ENCODE data around the gene COMMD4. TPM values are rescaled to one million over a fixed set of nuclear protein-coding genes. Genes with fewer than 3 reads are reported as not detected.
"Not testable (repeated sequence)": the region's sequence is repeated elsewhere in the genome, so short reads cannot be mapped to it uniquely, and the experiment has no call there.

Gene COMMD4
- total and polyA plus RNA-seq, 2 of the 8 experiments (the other 6 are each of a cell fraction or from before 2014, with no cell fraction given) = 131 to 236 TPM

DNA sequence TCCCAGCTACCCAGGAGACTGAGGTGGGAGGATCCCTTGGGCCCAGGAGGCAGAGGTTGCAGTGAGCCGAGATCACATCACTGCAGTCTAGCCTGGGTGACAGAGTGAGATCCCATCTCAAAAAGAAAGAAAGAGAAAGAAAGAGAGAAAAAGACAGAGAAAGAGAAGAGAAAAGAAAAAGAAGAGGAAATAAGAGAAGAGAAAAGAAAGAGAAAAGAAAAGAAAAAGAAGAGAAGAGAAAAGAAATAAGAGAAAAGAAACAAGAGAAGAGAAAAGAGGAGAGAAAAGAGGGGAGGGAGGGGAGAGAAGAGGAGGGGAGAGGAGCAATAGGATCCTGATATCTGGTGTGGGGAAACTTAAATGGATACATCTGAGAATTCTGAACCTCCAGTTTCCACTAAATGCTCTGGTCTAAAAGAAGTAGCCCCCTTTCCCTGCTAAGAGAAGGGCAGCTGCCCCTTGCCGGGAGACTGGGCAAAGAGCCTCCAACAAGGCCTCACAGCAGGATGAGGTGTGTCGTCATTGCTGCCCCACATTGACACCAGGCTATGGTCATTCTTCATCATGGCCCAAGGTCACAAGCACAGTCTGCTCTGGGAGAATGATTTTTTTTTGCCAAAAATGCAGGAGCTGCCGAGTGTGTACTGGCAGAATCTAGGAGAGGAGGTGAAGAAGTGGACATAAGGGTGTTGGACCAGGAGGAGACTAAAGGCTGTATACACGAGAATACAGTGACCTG lies 21.1 kb upstream of the COMMD4 start (continued):
- TF ChIP-seq KDM5A (IDR thresholded peaks at IDR 0.05; ENCODE audit: low read length) (no peak), EZH2 (IDR thresholded peaks at IDR 0.05; ENCODE audit: low read depth, low read length, severe bottlenecking) (no peak), GTF2F1 (IDR thresholded peaks at IDR 0.05; ENCODE audit: borderline replicate concordance, low read depth, low read length) (no peak), CHD2 (IDR thresholded peaks at IDR 0.05; ENCODE audit: low read length) (no peak)
- TF ChIP-seq, protein P1, sequence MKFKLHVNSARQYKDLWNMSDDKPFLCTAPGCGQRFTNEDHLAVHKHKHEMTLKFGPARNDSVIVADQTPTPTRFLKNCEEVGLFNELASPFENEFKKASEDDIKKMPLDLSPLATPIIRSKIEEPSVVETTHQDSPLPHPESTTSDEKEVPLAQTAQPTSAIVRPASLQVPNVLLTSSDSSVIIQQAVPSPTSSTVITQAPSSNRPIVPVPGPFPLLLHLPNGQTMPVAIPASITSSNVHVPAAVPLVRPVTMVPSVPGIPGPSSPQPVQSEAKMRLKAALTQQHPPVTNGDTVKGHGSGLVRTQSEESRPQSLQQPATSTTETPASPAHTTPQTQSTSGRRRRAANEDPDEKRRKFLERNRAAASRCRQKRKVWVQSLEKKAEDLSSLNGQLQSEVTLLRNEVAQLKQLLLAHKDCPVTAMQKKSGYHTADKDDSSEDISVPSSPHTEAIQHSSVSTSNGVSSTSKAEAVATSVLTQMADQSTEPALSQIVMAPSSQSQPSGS (IDR thresholded peaks at IDR 0.05; ENCODE audit: low read length) = no peak
- TF ChIP-seq, protein P2, sequence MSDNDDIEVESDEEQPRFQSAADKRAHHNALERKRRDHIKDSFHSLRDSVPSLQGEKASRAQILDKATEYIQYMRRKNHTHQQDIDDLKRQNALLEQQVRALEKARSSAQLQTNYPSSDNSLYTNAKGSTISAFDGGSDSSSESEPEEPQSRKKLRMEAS (IDR thresholded peaks at IDR 0.05) = no peak

DNA sequence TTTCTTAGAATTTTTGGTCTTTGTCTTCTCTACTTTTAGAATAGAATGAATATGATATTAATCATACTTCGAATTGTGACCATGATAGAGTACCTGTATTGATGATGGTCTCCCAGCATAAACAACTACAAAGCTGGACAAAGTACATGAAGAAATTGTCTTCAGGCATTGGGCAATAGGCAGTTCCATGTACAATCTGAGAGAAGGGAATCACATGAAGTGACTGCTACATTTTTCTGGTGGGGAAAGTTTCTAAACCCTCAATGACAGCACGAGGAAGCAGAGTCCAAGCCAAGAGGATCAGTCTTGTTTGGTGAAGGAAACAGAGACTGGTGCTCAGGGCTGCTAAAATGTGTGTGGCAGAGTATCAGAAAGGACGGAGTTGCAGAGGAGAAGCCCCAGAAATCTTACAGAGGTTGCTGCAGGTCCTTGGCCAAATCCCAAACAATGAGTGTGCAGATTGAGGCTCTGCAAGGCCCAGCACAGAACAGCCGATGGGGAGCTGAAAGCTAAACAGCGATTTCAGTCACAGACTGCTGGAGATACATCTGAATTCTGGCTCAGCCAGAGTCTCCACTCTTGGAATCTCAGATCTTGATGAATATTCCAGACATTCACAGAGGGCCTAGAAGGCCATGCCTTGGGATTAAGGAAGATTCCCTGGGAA lies 16.5 kb upstream of the COMMD4 start:
- H2BK15ac ChIP-seq (ENCODE audit: low read length); H3K79me2 ChIP-seq (ENCODE audit: control insufficient read depth in 1 of 2, insufficient read depth in 2 of 2, low read length in 2 of 2): not testable (repeated sequence)

More for the DNA sequence above, 16.5 kb upstream of the COMMD4 start:
- H4K5ac ChIP-seq (ENCODE audit: insufficient read length, low read depth, low read length); H3K4me1 ChIP-seq (replicated peaks in 1 of 4; ENCODE audit: control insufficient read depth in 3 of 4, insufficient read depth in 4 of 4, low read length in 3 of 4); H4K8ac ChIP-seq (ENCODE audit: extremely low read depth, insufficient read depth, low read length); H3K14ac ChIP-seq (ENCODE audit: insufficient read length); H4K20me1 ChIP-seq (replicated peaks in 1 of 2; ENCODE audit: control insufficient read depth in 1 of 2, insufficient read depth in 2 of 2, low read length in 2 of 2); H2BK120ac ChIP-seq (replicated peaks; ENCODE audit: low read depth, low read length); H3K4me3 ChIP-seq (ENCODE audit: extremely low read depth in 1 of 4, insufficient read depth in 2 of 4, low read depth in 3 of 4, low read length in 4 of 4); H2BK5ac ChIP-seq (ENCODE audit: low read depth, low read length); DNase-seq (ENCODE audit: low read depth in 1 of 2, low spot score in 2 of 2); H3K18ac ChIP-seq (ENCODE audit: extremely low read depth, low read length); H3K27me3 ChIP-seq (replicated peaks in 1 of 4; ENCODE audit: control insufficient read depth in 3 of 4, extremely low read depth in 1 of 4, insufficient read depth in 3 of 4, low read length in 3 of 4); H4K91ac ChIP-seq (replicated peaks; ENCODE audit: insufficient read length, low read length); H3K9ac ChIP-seq (replicated peaks in 1 of 4; ENCODE audit: extremely low read depth in 1 of 4, low read depth in 3 of 4, low read length in 3 of 4); H2AK5ac ChIP-seq (ENCODE audit: low read depth, low read length); H3K79me1 ChIP-seq (ENCODE audit: low read depth, low read length); H3K4me2 ChIP-seq (ENCODE audit: insufficient read depth in 1 of 2, low read depth in 2 of 2, low read length in 2 of 2); H3K56ac ChIP-seq (replicated peaks; ENCODE audit: insufficient read length, low read depth, low read length); POLR2A ChIA-PET (ENCODE audit: partially characterized antibody); H2AFZ ChIP-seq (ENCODE audit: low read length); H3K4ac ChIP-seq (replicated peaks; ENCODE audit: insufficient read length, low read depth, low read length); H3K36me3 ChIP-seq (ENCODE audit: control insufficient read depth in 2 of 4, insufficient read depth in 4 of 4, low read length in 3 of 4); H2BK20ac ChIP-seq (ENCODE audit: low read length); H3K23ac ChIP-seq (ENCODE audit: insufficient read length); H2BK12ac ChIP-seq (ENCODE audit: low read depth, low read length); H3K23me2 ChIP-seq (ENCODE audit: low read depth, low read length); FAIRE-seq; H3K9me3 ChIP-seq (ENCODE audit: insufficient read depth in 2 of 2, low read depth in 1 of 2, low read length in 1 of 2); H3K27ac ChIP-seq (ENCODE audit: low read depth, low read length): not testable (repeated sequence)
- 80% methylated on average over 5 of the region's 5 CpGs; no CpG with 5 or more reads in 1 of the 2 experiments for WGBS, 2 experiments (ENCODE audit: extremely low coverage in 1 of 2, insufficient coverage in 1 of 2, insufficient read length in 1 of 2, insufficient replicate concordance in 2 of 2, low coverage in 1 of 2, low lambda C conversion rate in 2 of 2, missing lambda C conversion rate in 1 of 2)
- CTCF ChIA-PET (ENCODE audit: partially characterized antibody) = interaction anchor here (1.2 kb wide), 1 partner anchor 9 kb away, joined by 3 read pairs; no protein-coding TSS in a partner anchor
